ENCODE measurements around the gene PRSS33. TPM values are rescaled to one million over a fixed set of nuclear protein-coding genes. Genes with fewer than 3 reads are reported as not detected.
A peak's percentile ranks its signal among the peaks of the same experiment; 100 is the strongest.

PRSS33 gene
- total and polyA plus RNA-seq, 4 experiments from 2014 or later, result not detected

DNA sequence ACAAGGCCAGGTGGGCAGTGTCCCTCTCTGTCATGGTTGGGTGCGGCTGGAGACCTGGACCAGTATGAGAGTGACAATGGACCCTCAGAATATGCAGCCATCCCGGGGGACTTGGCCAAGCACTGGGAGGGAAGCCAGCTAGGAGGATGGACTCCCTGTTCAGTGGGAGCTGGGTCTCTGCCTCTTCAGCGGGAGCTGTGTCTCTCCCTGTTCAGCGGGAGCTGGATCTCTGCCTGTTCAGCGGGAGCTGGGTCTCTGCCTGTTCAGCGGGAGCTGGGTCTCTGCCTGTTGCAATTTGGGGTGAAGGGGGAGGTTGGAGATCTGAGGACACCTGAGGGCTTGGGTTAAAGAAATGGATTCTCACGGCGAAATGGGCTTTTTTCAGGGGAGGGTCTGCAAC, 3.8 kb upstream of the PRSS33 start:
- CTCF ChIA-PET (ENCODE audit: partially characterized antibody), result interaction anchor here (1.0 kb wide), 1 partner anchor 171 kb away, joined by 3 read pairs; no protein-coding TSS in a partner anchor
- intact Hi-C loops (cut with micrococcal nuclease), result no loop called here
- Histone ChIP-seq H3K4me1 (ENCODE audit: insufficient read depth, low read length) (peaks cover 2% of the 10 kb centered on the region), H3K27ac (ENCODE audit: low read depth, low read length) (no peak overlapping the region), H3K36me3 (ENCODE audit: insufficient read depth, low read length) (no peaks in the 10 kb centered on the region), H3K9me3 (ENCODE audit: control insufficient read depth in 1 of 2, low read length in 2 of 2) (no peaks in the 10 kb centered on the region), H3K27me3 (ENCODE audit: insufficient read depth, low read length) (peaks cover 4% of the 10 kb centered on the region), H3K4me3 (ENCODE audit: low read length in 2 of 2) (no peak overlapping the region)
- DNase-seq, result peak in 1 of 5 donors; percentile 16
- no peak overlapping the region for H3K27ac Mint-ChIP-seq
- H3K36me3 Mint-ChIP-seq, result no peaks in the 10 kb centered on the region
- peaks cover 18 to 35% of the 10 kb centered on the region in 2 donors for H3K27me3 Mint-ChIP-seq
- H3K4me3 Mint-ChIP-seq, result no peak overlapping the region
- POLR2A ChIA-PET (ENCODE audit: partially characterized antibody), result interaction anchor here (1.0 kb wide), 1 partner anchor 13 kb away, joined by 3 read pairs; no protein-coding TSS in a partner anchor
- no peaks in the 10 kb centered on the region for H3K9me3 Mint-ChIP-seq
- peaks cover 0 to under 1% (median 0%) of the 10 kb centered on the region in 4 donors for H3K4me1 Mint-ChIP-seq

DNA sequence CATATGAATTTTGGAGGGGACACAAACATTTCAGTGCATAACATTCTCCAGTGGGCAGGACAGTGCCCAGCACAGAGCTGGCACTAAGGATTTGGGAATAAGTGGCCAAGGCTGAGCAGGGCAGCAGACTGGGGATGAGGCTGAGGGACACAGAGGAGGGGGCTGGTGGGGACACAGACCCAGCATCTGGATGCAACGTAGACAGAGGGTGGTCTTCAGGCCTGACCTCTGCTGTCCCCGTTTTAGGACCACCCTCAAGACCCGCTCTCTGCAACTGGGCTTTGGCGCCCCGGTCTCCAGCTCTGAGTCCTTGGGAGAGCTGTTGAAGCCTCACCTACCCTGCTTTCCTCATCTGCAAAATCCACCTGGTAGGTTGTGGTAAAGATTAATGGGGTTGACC, 3.3 kb upstream of the PRSS33 start:
- CTCF ChIA-PET (ENCODE audit: partially characterized antibody), result interaction anchor here (1.0 kb wide), 1 partner anchor 172 kb away, joined by 3 read pairs; no protein-coding TSS in a partner anchor
- intact Hi-C loops (cut with micrococcal nuclease), result no loop called here
- Mint-ChIP-seq H3K27me3 (peaks cover 21 to 32% of the 10 kb centered on the region in 2 donors), H3K27ac (no peak overlapping the region), H3K4me3 (no peak overlapping the region), H3K36me3 (no peaks in the 10 kb centered on the region), H3K9me3 (no peaks in the 10 kb centered on the region), H3K4me1 (peaks cover 0 to 4% (median 0%) of the 10 kb centered on the region in 4 donors)
- DNase-seq, result peak in 1 of 5 donors; percentile 19
- no peaks in the 10 kb centered on the region for H3K36me3 ChIP-seq (ENCODE audit: insufficient read depth, low read length)
- peaks cover 4% of the 10 kb centered on the region for H3K27me3 ChIP-seq (ENCODE audit: insufficient read depth, low read length)
- no peak overlapping the region for H3K27ac ChIP-seq (ENCODE audit: low read depth, low read length)
- no peak overlapping the region for H3K4me3 ChIP-seq (ENCODE audit: low read length in 2 of 2)
- H3K4me1 ChIP-seq (ENCODE audit: insufficient read depth, low read length), result peaks cover 7% of the 10 kb centered on the region
- POLR2A ChIA-PET (ENCODE audit: partially characterized antibody), result no interaction called here
- no peaks in the 10 kb centered on the region for H3K9me3 ChIP-seq (ENCODE audit: control insufficient read depth in 1 of 2, low read length in 2 of 2)

DNA sequence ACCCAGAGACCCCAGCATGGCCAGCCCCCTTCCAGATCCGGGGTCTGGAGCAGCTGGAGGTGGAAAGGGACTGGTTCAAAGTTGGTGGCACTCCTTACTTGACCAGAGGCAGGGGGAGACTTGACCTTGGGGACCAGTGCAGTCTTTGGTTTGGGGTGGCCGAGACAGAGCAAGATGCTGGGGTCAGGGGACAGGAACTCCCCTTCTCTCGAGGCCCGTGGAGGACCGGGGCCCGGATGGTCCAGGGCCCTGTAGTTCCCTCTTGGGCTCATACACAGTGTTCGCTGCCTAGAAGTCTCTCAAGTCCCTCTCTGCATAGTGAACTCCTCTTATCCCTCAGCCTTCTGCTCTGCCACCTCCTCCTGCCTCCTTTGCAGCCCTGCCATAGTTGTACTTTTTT, 601 bp upstream of the PRSS33 start:
- Mint-ChIP-seq H3K27ac (no peak overlapping the region), H3K36me3 (no peaks in the 10 kb centered on the region), H3K4me1 (peaks cover 1 to 8% (median 5%) of the 10 kb centered on the region in 4 donors), H3K27me3 (peaks cover 16 to 23% of the 10 kb centered on the region in 2 donors), H3K4me3 (no peak overlapping the region), H3K9me3 (no peaks in the 10 kb centered on the region)
- Histone ChIP-seq H3K4me3 (ENCODE audit: low read length in 2 of 2) (no peak overlapping the region), H3K4me1 (ENCODE audit: insufficient read depth, low read length) (peaks cover 16% of the 10 kb centered on the region), H3K27ac (ENCODE audit: low read depth, low read length) (no peak overlapping the region), H3K27me3 (ENCODE audit: insufficient read depth, low read length) (no peaks in the 10 kb centered on the region), H3K36me3 (ENCODE audit: insufficient read depth, low read length) (no peaks in the 10 kb centered on the region), H3K9me3 (ENCODE audit: control insufficient read depth in 1 of 2, low read length in 2 of 2) (no peaks in the 10 kb centered on the region)
- ChIA-PET POLR2A (ENCODE audit: partially characterized antibody) (interaction anchor here (1.2 to 3.2 kb wide), 2 partner anchors 11 to 35 kb away, joined by 4 to 14 read pairs; partner anchors contain the start of gene ELOB), CTCF (ENCODE audit: partially characterized antibody) (no interaction called here)
- no peak for DNase-seq
- intact Hi-C loops (cut with micrococcal nuclease), result no loop called here

DNA sequence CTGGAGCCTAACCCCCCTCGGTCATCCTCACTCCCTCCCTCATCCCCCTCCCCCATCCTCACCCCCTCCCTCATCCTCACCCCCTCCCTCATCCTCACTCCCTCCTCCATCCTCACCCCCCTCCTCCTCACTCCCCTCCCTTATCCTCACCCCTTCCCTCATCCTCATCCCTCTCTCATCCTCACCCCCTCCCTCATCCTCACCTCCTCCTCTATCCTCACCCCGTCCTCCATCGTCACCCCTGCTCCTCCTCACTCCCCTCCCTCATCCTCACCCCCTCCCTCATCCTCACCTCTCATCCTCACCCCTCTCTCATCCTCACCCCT, 571 bp downstream of the PRSS33 start:
- Mint-ChIP-seq H3K27me3 (peaks cover 13 to 18% of the 10 kb centered on the region in 2 donors), H3K27ac (no peak overlapping the region), H3K9me3 (no peaks in the 10 kb centered on the region), H3K4me1 (peaks cover 1 to 8% (median 5%) of the 10 kb centered on the region in 4 donors), H3K4me3 (no peak overlapping the region), H3K36me3 (no peaks in the 10 kb centered on the region)
- H3K27me3 ChIP-seq (ENCODE audit: insufficient read depth, low read length), result no peaks in the 10 kb centered on the region
- no peaks in the 10 kb centered on the region for H3K9me3 ChIP-seq (ENCODE audit: control insufficient read depth in 1 of 2, low read length in 2 of 2)
- H3K4me1 ChIP-seq (ENCODE audit: insufficient read depth, low read length), result peaks cover 16% of the 10 kb centered on the region
- H3K36me3 ChIP-seq (ENCODE audit: insufficient read depth, low read length), result no peaks in the 10 kb centered on the region
- H3K27ac ChIP-seq (ENCODE audit: low read depth, low read length), result no peak overlapping the region
- intact Hi-C loops (cut with micrococcal nuclease), result no loop called here
- no peak for DNase-seq
- CTCF ChIA-PET (ENCODE audit: partially characterized antibody), result no interaction called here
- POLR2A ChIA-PET (ENCODE audit: partially characterized antibody), result interaction anchor here (3.2 kb wide), 1 partner anchor 9 kb away, joined by 14 read pairs; the partner anchor contains the start of gene ELOB
- H3K4me3 ChIP-seq (ENCODE audit: low read length in 2 of 2), result no peak overlapping the region

DNA sequence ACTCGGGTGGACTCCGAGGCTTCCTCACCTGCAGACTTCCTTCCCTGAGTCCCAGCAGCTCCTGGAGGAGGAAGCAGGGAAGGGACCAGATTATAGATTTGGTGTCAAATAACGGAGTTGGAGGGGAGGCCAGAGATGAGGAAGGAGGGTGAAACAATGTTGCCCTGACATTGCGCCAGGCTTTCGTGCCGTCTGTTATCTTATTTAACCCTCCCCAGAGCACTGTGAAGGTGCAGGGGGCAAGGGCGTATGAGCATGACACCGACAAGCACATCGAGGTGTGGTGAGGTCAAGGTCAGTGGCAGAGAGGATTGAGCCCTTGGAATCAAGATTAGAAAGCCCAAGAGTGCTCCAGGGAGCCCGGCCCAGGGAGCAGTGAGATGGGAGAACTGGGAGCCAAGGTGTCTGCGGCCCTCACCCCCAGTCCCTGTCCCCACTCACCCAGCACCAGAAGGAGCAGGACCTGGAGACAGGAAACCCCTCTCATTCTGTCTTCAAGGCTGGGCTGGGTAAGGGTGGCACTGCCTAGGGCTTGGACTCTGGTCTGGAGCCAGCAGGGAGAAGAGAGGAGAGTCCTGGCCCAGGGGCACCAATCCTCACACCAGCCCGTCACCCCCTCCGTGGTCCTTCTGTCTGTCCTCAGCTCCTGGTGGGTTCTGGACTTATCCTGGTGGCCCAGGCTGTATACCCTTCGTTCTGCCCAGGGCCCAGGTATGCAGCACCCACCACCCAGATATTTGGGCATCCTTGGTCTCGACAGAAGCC, 1.1 kb downstream of the PRSS33 start:
- no peaks in the 10 kb centered on the region for H3K9me3 ChIP-seq (ENCODE audit: control insufficient read depth in 1 of 2, low read length in 2 of 2)
- H3K9me3 Mint-ChIP-seq, result no peaks in the 10 kb centered on the region
- H3K36me3 Mint-ChIP-seq, result no peaks in the 10 kb centered on the region
- POLR2A ChIA-PET (ENCODE audit: partially characterized antibody), result interaction anchor here (0.7 to 3.6 kb wide), 3 partner anchors 9 to 33 kb away, joined by 3 to 15 read pairs (median 14); partner anchors contain the start of genes ELOB and SRRM2
- no peaks in the 10 kb centered on the region for H3K36me3 ChIP-seq (ENCODE audit: insufficient read depth, low read length)
- H3K4me1 Mint-ChIP-seq, result peaks cover 1 to 8% (median 5%) of the 10 kb centered on the region in 4 donors
- peaks cover 11 to 15% of the 10 kb centered on the region in 2 donors for H3K27me3 Mint-ChIP-seq
- H3K4me1 ChIP-seq (ENCODE audit: insufficient read depth, low read length), result peaks cover 16% of the 10 kb centered on the region
- peak overlapping the region in 7 of 8 donors; percentile 28 to 76 (median 48) for H3K4me3 Mint-ChIP-seq
- no peak overlapping the region for H3K27ac ChIP-seq (ENCODE audit: low read depth, low read length)
- H3K4me3 ChIP-seq (ENCODE audit: low read length in 2 of 2), result no peak overlapping the region
- intact Hi-C loops (cut with micrococcal nuclease), result no loop called here
- no peaks in the 10 kb centered on the region for H3K27me3 ChIP-seq (ENCODE audit: insufficient read depth, low read length)
- no peak overlapping the region for H3K27ac Mint-ChIP-seq
- DNase-seq, result no peak
- CTCF ChIA-PET (ENCODE audit: partially characterized antibody), result no interaction called here

DNA sequence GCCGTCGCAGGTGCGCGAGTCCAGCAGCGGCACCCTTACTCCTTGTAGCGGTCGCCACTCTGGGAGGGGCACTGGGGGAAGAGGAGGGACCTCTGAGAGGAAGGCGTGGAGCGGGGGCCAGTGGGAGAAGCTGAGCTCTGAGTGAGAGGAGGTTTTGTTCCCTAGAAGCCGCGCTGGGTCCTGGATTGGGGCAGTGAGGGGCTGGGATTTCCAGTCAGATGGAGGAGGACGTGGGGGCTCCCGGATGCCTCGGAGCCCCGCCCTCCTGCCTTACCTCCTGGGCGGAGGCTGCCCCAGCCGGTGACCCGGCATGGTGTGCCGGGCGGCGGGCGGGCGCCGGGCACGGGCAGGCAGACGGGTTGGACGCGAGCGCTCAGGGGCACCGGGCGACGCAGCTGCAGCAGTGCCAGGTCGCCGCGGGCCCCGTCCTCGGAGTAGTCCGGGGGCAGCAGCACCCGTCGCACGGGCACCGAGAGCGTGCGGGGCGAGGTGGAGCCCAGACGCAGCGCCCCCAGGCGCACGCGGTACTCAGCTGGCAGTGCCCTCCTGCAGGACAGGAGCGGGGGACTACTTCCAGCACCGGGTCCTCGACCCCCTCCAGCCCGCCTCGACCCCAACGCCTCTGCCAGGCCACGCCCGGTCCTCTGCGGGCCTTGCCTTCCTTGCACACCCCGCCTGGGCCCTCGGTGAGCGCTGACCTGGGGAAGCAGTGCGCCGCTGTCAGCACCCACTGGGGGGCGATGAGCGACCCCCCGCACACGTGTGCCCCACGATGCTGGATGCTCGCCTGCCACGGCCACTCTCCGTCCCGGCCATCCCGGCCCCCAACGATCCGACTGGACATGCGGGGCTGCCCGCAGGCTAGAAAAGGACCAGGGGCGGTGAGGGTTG, 2.0 kb downstream of the PRSS33 start:
- Mint-ChIP-seq H3K4me1 (peaks cover 1 to 8% (median 5%) of the 10 kb centered on the region in 4 donors), H3K27me3 (peaks cover 8 to 14% of the 10 kb centered on the region in 2 donors), H3K9me3 (no peaks in the 10 kb centered on the region), H3K27ac (peak overlapping the region in 6 of 7 donors; percentile 29 to 86 (median 72)), H3K36me3 (no peaks in the 10 kb centered on the region), H3K4me3 (peak overlapping the region; percentile 76 to 89 (median 88))
- peak in 4 of 5 donors; percentile 28 to 49 (median 36) for DNase-seq
- Histone ChIP-seq H3K36me3 (ENCODE audit: insufficient read depth, low read length) (no peaks in the 10 kb centered on the region), H3K27me3 (ENCODE audit: insufficient read depth, low read length) (no peaks in the 10 kb centered on the region), H3K27ac (ENCODE audit: low read depth, low read length) (no peak overlapping the region), H3K4me3 (ENCODE audit: low read length in 2 of 2) (peak overlapping the region; percentile 11 to 59), H3K9me3 (ENCODE audit: control insufficient read depth in 1 of 2, low read length in 2 of 2) (no peaks in the 10 kb centered on the region), H3K4me1 (ENCODE audit: insufficient read depth, low read length) (peaks cover 16% of the 10 kb centered on the region)
- intact Hi-C loops (cut with micrococcal nuclease), result no loop called here
- POLR2A ChIA-PET (ENCODE audit: partially characterized antibody), result interaction anchor here (0.7 to 3.6 kb wide), 3 partner anchors 8 to 32 kb away, joined by 3 to 15 read pairs (median 14); partner anchors contain the start of genes ELOB and SRRM2
- CTCF ChIA-PET (ENCODE audit: partially characterized antibody), result interaction anchor here (1.1 kb wide), 1 partner anchor 83 kb away, joined by 4 read pairs; no protein-coding TSS in a partner anchor

Measured in CD4-positive, alpha-beta memory T cell (primary cell).